Activated gamma-delta T cell (primary cell): Measurements from ENCODE around the gene PLAAT3.
"Not testable (repeated sequence)": the region's sequence is repeated elsewhere in the genome, so short reads cannot be mapped to it uniquely, and the experiment has no call there.

Experiments
- DNase-seq: peaks from one replicate; lab custom pipeline; 2025; lab: John Stamatoyannopoulos, UW

PLAAT3 gene

GRCh38 chr11:63537293-63538101 lies 76.7 kb downstream of the PLAAT3 start:
- DNase-seq = no peak

- DNase-seq = no peak
These were observed 77.5 kb downstream of the PLAAT3 start, which contains the start of gene PLAAT4 for GRCh38 chr11:63536669-63537292. PLAAT4 (plus strand) TSS chr11:63536808; CDS start chr11:63536869, 61 bp downstream.

GRCh38 chr11:63535734-63536133 lies 78.5 kb downstream of the PLAAT3 start:
- DNase-seq = no peak

- no peak for DNase-seq
These were observed 79.3 kb downstream of the PLAAT3 start for GRCh38 chr11:63534895-63535461.

GRCh38 chr11:63534076-63534475 lies 80.2 kb downstream of the PLAAT3 start:
- no peak for DNase-seq

- DNase-seq = no peak
These were observed 81.3 kb downstream of the PLAAT3 start for GRCh38 chr11:63532799-63533475.

- DNase-seq = no peak
These were observed 82.1 kb downstream of the PLAAT3 start for GRCh38 chr11:63532117-63532516.

- not testable (repeated sequence) for DNase-seq
These were observed 83.0 kb downstream of the PLAAT3 start for GRCh38 chr11:63531074-63531792.

GRCh38 chr11:63530021-63530420 lies 84.2 kb downstream of the PLAAT3 start:
- DNase-seq = no peak

GRCh38 chr11:63529373-63529772 lies 84.9 kb downstream of the PLAAT3 start:
- not testable (repeated sequence) for DNase-seq

GRCh38 chr11:63528729-63529278 lies 85.4 kb downstream of the PLAAT3 start:
- not testable (repeated sequence) for DNase-seq

GRCh38 chr11:63528156-63528555 lies 86.1 kb downstream of the PLAAT3 start:
- not testable (repeated sequence) for DNase-seq

- no peak for DNase-seq
These were observed 86.6 kb downstream of the PLAAT3 start for GRCh38 chr11:63527667-63528066.
